ENCODE measurements around the gene PLCD1. TPM values are rescaled to one million over a fixed set of nuclear protein-coding genes. Genes with fewer than 3 reads are reported as not detected.

Gene PLCD1
- total and polyA plus RNA-seq, 12 donors: 9.7 to 97.3 (median 29.2) TPM

GRCh38 chr3:38011111-38011510 lies 18.3 kb downstream of the PLCD1 start:
- 85 to 97% (median 94%) methylated on average over 16 to 21 of the region's 21 CpGs for WGBS, 4 donors
- no peaks in the 10 kb centered on the region for H3K4me1 ChIP-seq (replicated peaks in 1 of 2)
- no peaks in the 10 kb centered on the region for H3K9me3 ChIP-seq (replicated peaks in 1 of 3)
- peaks cover 0 to 44% of the 10 kb centered on the region in 2 donors for H3K36me3 ChIP-seq (replicated peaks in 1 of 2)
- intact Hi-C loops (cut with DNase I): no loop called here
- DNase-seq: no peak
- TF ChIP-seq POLR2A (IDR thresholded peaks at IDR 0.05): no peak
- H3K27ac ChIP-seq: no peak overlapping the region
- H3K27me3 ChIP-seq: no peaks in the 10 kb centered on the region
- H3K4me3 ChIP-seq: no peak overlapping the region

- WGBS, 4 donors: 83 to 94% (median 90%) methylated on average over 16 to 27 of the region's 27 CpGs
- TF ChIP-seq POLR2A (IDR thresholded peaks at IDR 0.05) (no peak), CTCF (IDR thresholded peaks at IDR 0.05) (no peak)
- no peaks in the 10 kb centered on the region for H3K27me3 ChIP-seq
- H3K36me3 ChIP-seq (replicated peaks in 1 of 2): peaks cover 0 to 34% of the 10 kb centered on the region in 2 donors
- H3K27ac ChIP-seq: no peak overlapping the region
- H3K4me3 ChIP-seq: no peak overlapping the region
- H3K9me3 ChIP-seq (replicated peaks in 1 of 3): no peaks in the 10 kb centered on the region
- no peaks in the 10 kb centered on the region for H3K4me1 ChIP-seq (replicated peaks in 1 of 2)
- DNase-seq: no peak
- intact Hi-C loops (cut with DNase I): loop anchor here (5.0 to 10.0 kb wide), 2 partner anchors 105 to 112 kb away; no protein-coding TSS in a partner anchor
Observed at GRCh38 chr3:38009807-38010591, 19.4 kb downstream of the PLCD1 start.

GRCh38 chr3:38008971-38009580 lies 20.4 kb downstream of the PLCD1 start:
- H3K4me1 ChIP-seq (replicated peaks in 1 of 2): no peaks in the 10 kb centered on the region
- intact Hi-C loops (cut with DNase I): loop anchor here (5.0 to 10.0 kb wide), 2 partner anchors 106 to 113 kb away; no protein-coding TSS in a partner anchor
- TF ChIP-seq CTCF (IDR thresholded peaks at IDR 0.05) (no peak), POLR2A (IDR thresholded peaks at IDR 0.05) (no peak)
- no peaks in the 10 kb centered on the region for H3K27me3 ChIP-seq
- no peak overlapping the region for H3K27ac ChIP-seq
- no peaks in the 10 kb centered on the region for H3K9me3 ChIP-seq (replicated peaks in 1 of 3)
- 86 to 97% (median 89%) methylated on average over 12 to 16 of the region's 16 CpGs for WGBS, 4 donors
- peaks cover 0 to 34% of the 10 kb centered on the region in 2 donors for H3K36me3 ChIP-seq (replicated peaks in 1 of 2)
- no peak for DNase-seq
- H3K4me3 ChIP-seq: no peak overlapping the region

GRCh38 chr3:38008191-38008701 lies 21.2 kb downstream of the PLCD1 start:
- Histone ChIP-seq H3K4me3 (no peak overlapping the region), H3K27ac (no peak overlapping the region), H3K27me3 (no peaks in the 10 kb centered on the region), H3K9me3 (replicated peaks in 1 of 3) (no peaks in the 10 kb centered on the region), H3K36me3 (replicated peaks in 1 of 2) (peaks cover 0 to 34% of the 10 kb centered on the region in 2 donors), H3K4me1 (replicated peaks in 1 of 2) (no peaks in the 10 kb centered on the region)
- WGBS, 4 donors: 93 to 96% (median 94%) methylated on average over 16 to 19 of the region's 19 CpGs
- intact Hi-C loops (cut with DNase I): loop anchor here (5.0 to 10.0 kb wide), 2 partner anchors 107 to 114 kb away; no protein-coding TSS in a partner anchor
- no peak for DNase-seq
- TF ChIP-seq POLR2A (IDR thresholded peaks at IDR 0.05) (no peak), CTCF (IDR thresholded peaks at IDR 0.05) (no peak)
